GM08714 (cell line): ENCODE results near the gene RTP3.

Experiments used
- H3K4me3 ChIP-seq: fragments of 200-500 bp; sonication (Bioruptor generic); 2 replicates; pipeline ENCODE4 v1.5.1; 2014; ENCODE audit warnings: mild to moderate bottlenecking, low read length, inconsistent platforms
- ZNF274 ChIP-seq: IDR thresholded peaks from 2 replicates; pipeline ENCODE4 v1.6.1; 2012; ENCODE audit warnings: mild to moderate bottlenecking, low read depth, low read length

RTP3 gene

GRCh38 chr3:46464326-46465195 lies 33.2 kb upstream of the RTP3 start, which contains the start of gene LTF:
TSS of gene LTF (minus strand) at chr3:46464905. CDS start at chr3:46464867, 38 bp downstream.
- no peak for TF ChIP-seq ZNF274
- no peak within 1 kb of the TSS for H3K4me3 ChIP-seq

DNA sequence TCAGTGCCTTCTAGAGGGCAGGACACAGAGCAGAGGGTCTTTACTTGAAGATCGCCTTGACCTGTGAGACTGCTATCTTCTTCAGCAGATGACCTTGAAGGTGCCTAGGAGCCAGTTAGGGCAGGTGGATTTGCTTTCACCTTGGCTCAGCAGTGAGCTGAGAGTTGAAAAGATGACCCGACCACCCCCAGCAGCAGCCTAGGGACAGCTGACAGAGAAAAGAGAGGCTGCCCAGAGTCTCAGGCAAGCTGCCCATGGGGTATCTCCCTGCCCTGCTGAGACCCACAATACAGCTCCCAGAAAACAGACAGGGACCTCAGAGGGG lies 32.6 kb upstream of the RTP3 start:
- no peak for TF ChIP-seq ZNF274
- H3K4me3 ChIP-seq, result no peak overlapping the region

DNA sequence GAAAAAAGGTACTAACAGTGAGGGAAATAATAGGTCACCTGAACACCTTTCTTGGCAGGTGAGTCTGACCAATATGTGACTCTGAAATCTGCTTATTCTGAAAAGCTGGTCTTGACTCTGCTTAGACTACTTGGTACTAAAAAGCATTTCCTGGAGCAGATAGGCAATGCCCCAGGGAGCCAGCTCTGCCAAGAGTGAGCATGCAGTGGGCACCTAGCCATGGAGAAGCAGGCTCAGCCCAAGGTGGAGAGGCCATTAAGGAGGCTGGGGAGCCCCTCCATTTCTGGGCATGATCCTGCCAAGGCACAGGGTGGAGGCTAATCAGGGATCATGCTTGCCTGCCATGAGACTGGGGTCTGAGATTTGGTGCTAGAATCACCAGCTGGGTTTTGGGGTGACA lies 31.5 kb upstream of the RTP3 start:
- H3K4me3 ChIP-seq, result no peak overlapping the region
- TF ChIP-seq ZNF274, result no peak

DNA sequence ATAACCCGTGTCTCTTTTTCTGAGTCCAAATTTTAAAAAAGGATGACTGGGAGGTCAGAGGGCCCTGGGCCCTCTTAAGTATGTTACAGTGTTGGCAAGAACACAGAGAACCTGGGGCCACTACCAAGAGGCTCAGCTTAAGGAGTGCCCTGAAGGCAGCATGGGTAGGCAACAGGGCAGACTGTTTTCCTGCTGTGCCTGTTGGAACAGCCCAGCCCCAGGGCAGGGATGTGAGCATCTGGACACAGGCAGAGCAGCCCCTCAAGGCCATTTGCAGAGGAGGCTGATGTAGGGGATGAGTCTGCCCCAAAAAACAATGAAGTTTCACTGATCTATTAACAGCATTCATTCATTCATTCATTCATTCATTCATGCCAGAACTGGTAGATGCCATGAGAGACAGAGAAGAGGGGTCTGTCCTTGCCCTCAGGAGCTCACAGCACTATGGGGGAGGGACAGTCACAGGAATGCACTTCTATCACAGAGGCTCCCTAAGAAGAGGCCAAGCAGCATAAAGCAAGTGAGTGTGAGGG lies 30.8 kb upstream of the RTP3 start:
- no peak overlapping the region for H3K4me3 ChIP-seq
- no peak for TF ChIP-seq ZNF274

GRCh38 chr3:46467562-46467961 lies 30.2 kb upstream of the RTP3 start:
- TF ChIP-seq ZNF274, result no peak
- no peak overlapping the region for H3K4me3 ChIP-seq

GRCh38 chr3:46468753-46469600 lies 28.8 kb upstream of the RTP3 start:
- TF ChIP-seq ZNF274, result no peak
- H3K4me3 ChIP-seq, result no peak overlapping the region

GRCh38 chr3:46469680-46470357 lies 28.0 kb upstream of the RTP3 start:
- no peak overlapping the region for H3K4me3 ChIP-seq
- no peak for TF ChIP-seq ZNF274

DNA sequence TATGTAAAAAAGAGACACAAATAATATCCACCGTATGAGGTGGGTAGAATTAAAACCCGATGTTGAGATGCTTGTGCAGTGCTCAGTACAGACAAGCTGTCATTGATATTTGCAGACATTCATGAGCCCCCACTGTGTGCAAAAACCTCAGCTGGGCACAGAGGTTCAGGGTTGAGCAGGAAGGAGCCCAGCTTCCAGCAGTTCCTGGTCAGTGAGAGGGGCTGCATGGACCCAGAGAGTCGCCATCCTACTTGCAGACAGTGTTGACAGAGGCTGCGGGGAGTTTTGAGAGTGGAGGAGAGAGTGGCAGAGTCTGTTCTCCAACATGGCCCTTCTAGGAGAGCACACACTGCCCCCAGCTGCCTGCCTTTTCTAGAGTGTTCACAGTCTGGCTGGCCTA lies 26.9 kb upstream of the RTP3 start:
- H3K4me3 ChIP-seq, result no peak overlapping the region
- TF ChIP-seq ZNF274, result no peak

GRCh38 chr3:46471371-46471914 lies 26.3 kb upstream of the RTP3 start:
- H3K4me3 ChIP-seq, result no peak overlapping the region
- TF ChIP-seq ZNF274, result no peak

- H3K4me3 ChIP-seq, result no peak overlapping the region
Measured at GRCh38 chr3:46472736-46473135, 25.0 kb upstream of the RTP3 start.

DNA sequence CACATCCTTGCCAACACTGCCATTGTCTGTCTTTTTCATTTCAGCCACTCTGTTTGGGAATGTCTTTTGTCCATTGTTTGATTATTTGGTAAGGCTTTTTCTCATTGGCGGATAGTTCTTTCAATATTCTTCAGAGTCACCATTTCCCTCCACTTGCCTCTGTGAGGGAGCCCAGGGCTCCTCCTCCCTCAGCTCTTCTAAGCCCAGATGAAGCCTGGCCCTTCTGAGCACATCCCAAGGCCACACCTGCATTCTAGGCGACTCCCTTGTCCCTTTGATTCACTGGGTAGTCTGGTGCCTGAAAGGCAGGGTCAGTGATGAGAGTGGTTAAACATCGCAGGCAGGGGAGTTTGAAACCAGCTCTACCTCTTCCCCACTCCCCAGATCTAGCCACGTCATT lies 20.6 kb upstream of the RTP3 start:
- TF ChIP-seq ZNF274, result no peak
- H3K4me3 ChIP-seq, result no peak overlapping the region

More at GRCh38 chr3:46472736-46473135, 25.0 kb upstream of the RTP3 start:
- no peak for TF ChIP-seq ZNF274

GRCh38 chr3:46477756-46478155 lies 20.0 kb upstream of the RTP3 start:
- no peak overlapping the region for H3K4me3 ChIP-seq
- no peak for TF ChIP-seq ZNF274

DNA sequence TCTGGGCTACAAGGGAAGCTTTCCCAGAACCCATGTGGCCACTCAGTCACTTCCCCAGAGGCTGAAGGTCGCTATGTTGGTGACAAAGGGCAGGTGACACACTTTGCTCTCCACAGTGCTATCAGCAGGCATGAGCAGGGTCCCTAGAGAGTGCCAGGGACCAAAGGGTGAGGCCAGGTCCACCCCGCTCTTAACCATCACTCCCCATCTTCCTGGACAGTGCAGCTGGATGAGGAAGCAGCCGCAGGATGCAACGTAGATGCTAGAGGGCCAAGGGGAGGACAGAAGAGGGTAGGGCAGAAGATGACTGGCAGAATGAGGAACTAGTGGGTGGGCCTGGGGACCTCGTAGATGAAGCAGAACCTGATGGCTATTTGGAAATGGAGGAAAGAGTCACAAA lies 19.4 kb upstream of the RTP3 start:
- no peak for TF ChIP-seq ZNF274
- no peak overlapping the region for H3K4me3 ChIP-seq

GRCh38 chr3:46479021-46479420 lies 18.8 kb upstream of the RTP3 start:
- H3K4me3 ChIP-seq, result no peak overlapping the region
- TF ChIP-seq ZNF274, result no peak

GRCh38 chr3:46479696-46480095 lies 18.1 kb upstream of the RTP3 start:
- no peak overlapping the region for H3K4me3 ChIP-seq
- no peak for TF ChIP-seq ZNF274
